GM23248 (cell line): Measurements from ENCODE around the gene KDM5B. TPM values are rescaled to one million over a fixed set of nuclear protein-coding genes. Genes with fewer than 3 reads are reported as not detected.

Experiments
- DNase-seq: peaks from one replicate; pipeline ENCODE4 v3.0.0-alpha.2; 2015
- H2AFZ ChIP-seq: fragments of 200-600 bp; sonication (generic); 2 replicates; pipeline ENCODE4 v1.6.1; 2016; ENCODE audit warnings: antibody characterized with exemption
- H3F3A ChIP-seq: fragments of 200-600 bp; sonication (generic); 2 replicates; pipeline ENCODE4 v1.6.1; 2016; ENCODE audit warnings: mild to moderate bottlenecking, antibody characterized with exemption, mixed run types; ENCODE audit not compliant: insufficient read depth
- H3K27ac ChIP-seq: fragments of 200-600 bp; sonication (generic); 2 replicates; pipeline ENCODE4 v1.5.1; 2016; ENCODE audit warnings: mild to moderate bottlenecking
- H3K27me3 ChIP-seq: fragments of 200-600 bp; sonication (generic); replicated peaks from 2 replicates; pipeline ENCODE4 v1.6.1; 2016; ENCODE audit warnings: mild to moderate bottlenecking; ENCODE audit not compliant: insufficient read depth
- H3K36me3 ChIP-seq: fragments of 200-600 bp; sonication (generic); 2 replicates; pipeline ENCODE4 v1.6.1; 2016; ENCODE audit warnings: low read depth, mild to moderate bottlenecking
- H3K4me1 ChIP-seq: fragments of 200-600 bp; sonication (generic); 2 replicates; pipeline ENCODE4 v1.6.1; 2016; ENCODE audit warnings: mild to moderate bottlenecking; ENCODE audit not compliant: insufficient read depth
- H3K4me2 ChIP-seq: fragments of 200-600 bp; sonication (generic); one replicate; pipeline ENCODE4 v1.6.1; 2016; ENCODE audit warnings: mild to moderate bottlenecking; ENCODE audit not compliant: unreplicated experiment
- H3K4me3 ChIP-seq: fragments of 200-600 bp; sonication (generic); 2 replicates; pipeline ENCODE4 v1.5.1; 2016; ENCODE audit warnings: mild to moderate bottlenecking
- H3K79me2 ChIP-seq: fragments of 200-600 bp; sonication (generic); 2 replicates; pipeline ENCODE4 v1.6.1; 2016; ENCODE audit warnings: mild to moderate bottlenecking; ENCODE audit not compliant: insufficient read depth
- H3K9ac ChIP-seq: fragments of 200-600 bp; sonication (generic); 2 replicates; pipeline ENCODE4 v1.6.1; 2016; ENCODE audit warnings: mild to moderate bottlenecking
- H3K9me2 ChIP-seq: fragments of 200-600 bp; sonication (generic); 2 replicates; pipeline ENCODE4 v1.6.1; 2016; ENCODE audit warnings: mixed run types, mild to moderate bottlenecking, moderate library complexity; ENCODE audit not compliant: insufficient read depth
- H3K9me3 ChIP-seq: fragments of 200-600 bp; sonication (generic); one replicate; pipeline ENCODE4 v1.6.1; 2017; ENCODE audit warnings: low read depth
- H4K20me1 ChIP-seq: fragments of 200-600 bp; sonication (generic); 2 replicates; pipeline ENCODE4 v1.6.0; 2016; ENCODE audit not compliant: insufficient read depth
- EZH2 ChIP-seq: fragments of 200-600 bp; sonication (generic); IDR thresholded peaks from 2 replicates; pipeline ENCODE4 v1.6.1; 2018; ENCODE audit warnings: antibody characterized with exemption, mild to moderate bottlenecking; ENCODE audit not compliant: insufficient read depth, poor library complexity, severe bottlenecking
- EZH2phosphoT487 ChIP-seq: fragments of 200-600 bp; sonication (generic); IDR thresholded peaks from 2 replicates; pipeline ENCODE4 v1.6.1; 2018; ENCODE audit warnings: antibody characterized with exemption, moderate library complexity, mild to moderate bottlenecking, low read depth; ENCODE audit not compliant: insufficient read depth
- WGBS, 2 experiments: methylation state at CpG; one replicate each; pipeline ENCODE4 v1.1.6; 2015 to 2017; ENCODE audit warnings: low lambda C conversion rate in 2 of 2, low coverage in 1 of 2; ENCODE audit errors: missing lambda C conversion rate in 2 of 2; 5-methylcytosine and 5-hydroxymethylcytosine counted together
- in situ Hi-C: fragments of 300-500 bp; cut with MboI; formaldehyde crosslinking; loops from 2 replicates; pipeline ENCODE4 v1.15.0; 2020
- polyA plus RNA-seq: library from polyadenylated mRNA; unstranded; fragments of >200 nt; fragmentation: Nextera tagmentation; extraction: Ambion mirVana; gene quantifications from 2 replicates; pipeline ENCODE4 v1.2.1, GENCODE V29; 2016
- total RNA-seq: library from RNA; depleted of rRNA; stranded (reverse); fragments of >200 nt; shearing (Covaris generic); gene quantifications from 2 replicates; pipeline ENCODE4 v1.2.3, GENCODE V29; 2014

Gene KDM5B
- total and polyA plus RNA-seq, 2 experiments from 2014 or later = 64.3 to 79.5 TPM

- in situ Hi-C loops = no loop called here
- TF ChIP-seq EZH2 (no peak), EZH2phosphoT487 (no peak)
- Histone ChIP-seq H3K36me3 (no peaks in the 10 kb centered on the region), H3F3A (no peaks in the 10 kb centered on the region), H3K9ac (no peak overlapping the region), H3K9me3 (no peaks in the 10 kb centered on the region), H3K4me1 (no peaks in the 10 kb centered on the region), H3K27ac (no peak overlapping the region), H3K4me3 (no peak overlapping the region), H3K4me2 (no peak overlapping the region), H3K79me2 (no peaks in the 10 kb centered on the region), H4K20me1 (no peaks in the 10 kb centered on the region), H2AFZ (peak overlapping the region; percentile 57), H3K27me3 (no peaks in the 10 kb centered on the region), H3K9me2 (no peaks in the 10 kb centered on the region)
- DNase-seq = peak; percentile 48
- WGBS, 2 experiments = 71 to 75% methylated on average over 15 of the region's 15 CpGs
Measured at GRCh38 chr1:202852163-202852904, 44.1 kb upstream of the KDM5B start.

- no peaks in the 10 kb centered on the region for H3K9me2 ChIP-seq
- no peak overlapping the region for H3K27ac ChIP-seq
- no peak overlapping the region for H3K4me2 ChIP-seq
- H3K9me3 ChIP-seq = no peaks in the 10 kb centered on the region
- no peaks in the 10 kb centered on the region for H3K79me2 ChIP-seq
- no peaks in the 10 kb centered on the region for H3K4me1 ChIP-seq
- in situ Hi-C loops = no loop called here
- no peaks in the 10 kb centered on the region for H3K36me3 ChIP-seq
- TF ChIP-seq EZH2phosphoT487 (no peak), EZH2 (no peak)
- WGBS, 2 experiments = 70 to 71% methylated on average over 7 of the region's 7 CpGs
- no peak overlapping the region for H3K4me3 ChIP-seq
- no peak overlapping the region for H2AFZ ChIP-seq
- H3F3A ChIP-seq = no peaks in the 10 kb centered on the region
- no peak overlapping the region for H3K9ac ChIP-seq
- H4K20me1 ChIP-seq = no peaks in the 10 kb centered on the region
- no peak for DNase-seq
- no peaks in the 10 kb centered on the region for H3K27me3 ChIP-seq
Measured at GRCh38 chr1:202850593-202851362, 42.6 kb upstream of the KDM5B start.

GRCh38 chr1:202848191-202848542 lies 39.9 kb upstream of the KDM5B start:
- H3K9ac ChIP-seq = no peak overlapping the region
- H3K9me2 ChIP-seq = no peaks in the 10 kb centered on the region
- no peak overlapping the region for H3K4me3 ChIP-seq
- no peaks in the 10 kb centered on the region for H3K9me3 ChIP-seq
- H3K4me2 ChIP-seq = no peak overlapping the region
- no peak overlapping the region for H3K27ac ChIP-seq
- in situ Hi-C loops = no loop called here
- TF ChIP-seq EZH2 (no peak), EZH2phosphoT487 (no peak)
- WGBS, 2 experiments = 41 to 46% methylated on average over 2 of the region's 2 CpGs
- H3K27me3 ChIP-seq = no peaks in the 10 kb centered on the region
- H3K36me3 ChIP-seq = no peaks in the 10 kb centered on the region
- no peaks in the 10 kb centered on the region for H4K20me1 ChIP-seq
- H3K4me1 ChIP-seq = no peaks in the 10 kb centered on the region
- H2AFZ ChIP-seq = no peak overlapping the region
- no peaks in the 10 kb centered on the region for H3F3A ChIP-seq
- no peaks in the 10 kb centered on the region for H3K79me2 ChIP-seq
- no peak for DNase-seq

- H3K4me3 ChIP-seq = no peak overlapping the region
- in situ Hi-C loops = no loop called here
Measured at GRCh38 chr1:202844935-202845334, 36.7 kb upstream of the KDM5B start.

More at GRCh38 chr1:202844935-202845334, 36.7 kb upstream of the KDM5B start:
- Histone ChIP-seq H3K36me3 (no peaks in the 10 kb centered on the region), H3K27ac (no peak overlapping the region), H3K4me2 (no peak overlapping the region), H3K9ac (no peak overlapping the region), H3K9me2 (no peaks in the 10 kb centered on the region), H3F3A (no peaks in the 10 kb centered on the region), H4K20me1 (no peaks in the 10 kb centered on the region), H3K79me2 (no peaks in the 10 kb centered on the region), H3K27me3 (no peaks in the 10 kb centered on the region), H2AFZ (no peak overlapping the region), H3K4me1 (no peaks in the 10 kb centered on the region), H3K9me3 (no peaks in the 10 kb centered on the region)
- no peak for DNase-seq
- TF ChIP-seq EZH2phosphoT487 (no peak), EZH2 (no peak)
- WGBS, 2 experiments = 35 to 47% methylated on average over 6 of the region's 6 CpGs
